22Rv1 (cell line): Measurements from ENCODE around the gene HMGN3.

Experiments
- CTCF ChIP-seq: fragments of 450-650 bp; IDR thresholded peaks from 2 replicates; pipeline ENCODE4 v1.5.1; 2017; ENCODE audit warnings: mild to moderate bottlenecking
- ZFX ChIP-seq: fragments of 450-650 bp; IDR thresholded peaks from 2 replicates; pipeline ENCODE4 v1.6.1; 2017; ENCODE audit warnings: antibody characterized with exemption, borderline replicate concordance

GRCh38 chr6:79201983-79202382 lies 32.5 kb downstream of the HMGN3 start:
- no peak for TF ChIP-seq CTCF
- TF ChIP-seq ZFX, result no peak
